Suprapubic skin (tissue), 4 donors: ENCODE results near the gene WNT6.

Experiments
- CTCF ChIP-seq, 2 donors: fragments of 200-600 bp in 1 of 2; fragments of 450-650 bp in 1 of 2; sonication (generic) in 1 of 2; IDR thresholded peaks; one replicate each; pipeline ENCODE4 v1.5.1; 2016 to 2019; ENCODE audit warnings: antibody characterized with exemption in 2 of 2, mild to moderate bottlenecking in 1 of 2, moderate library complexity in 1 of 2
- EP300 ChIP-seq: sonication (generic); formaldehyde crosslinking; IDR thresholded peaks from one replicate; pipeline ENCODE4 v1.6.1; 2017; ENCODE audit warnings: antibody characterized with exemption
- POLR2A ChIP-seq, 2 donors: fragments of 450-650 bp; IDR thresholded peaks; one replicate each; pipeline ENCODE4 v1.6.1; 2017; ENCODE audit warnings: antibody characterized with exemption in 2 of 2, mild to moderate bottlenecking in 2 of 2, moderate library complexity in 2 of 2
- POLR2AphosphoS5 ChIP-seq, 3 donors: sonication (generic); formaldehyde crosslinking; IDR thresholded peaks; one replicate each; pipeline ENCODE4 v1.6.1; 2017; ENCODE audit warnings: antibody characterized with exemption in 3 of 3

GRCh38 chr2:218894151-218894879 is 34.7 kb downstream of the WNT6 start:
- TF ChIP-seq POLR2A (IDR thresholded peaks at IDR 0.05): no peak
- TF ChIP-seq CTCF (IDR thresholded peaks at IDR 0.05): no peak
- no peak for TF ChIP-seq POLR2AphosphoS5 (IDR thresholded peaks at IDR 0.05)
- TF ChIP-seq EP300: no peak
